Peyer's patch (tissue), 4 donors: ENCODE measurements around the gene KCTD1. TPM values are rescaled to one million over a fixed set of nuclear protein-coding genes. Genes with fewer than 3 reads are reported as not detected.

ENCODE experiments used
- DNase-seq, 3 donors: peaks; one replicate each; pipeline ENCODE4 v3.0.0-alpha.2; 2017 to 2019
- H3K27ac ChIP-seq, 4 donors: fragments of 200-600 bp; sonication (generic); one replicate each; pipeline ENCODE4 v1.5.1; 2016 to 2019
- H3K27me3 ChIP-seq, 2 donors: fragments of 200-600 bp; sonication (generic); one replicate each; pipeline ENCODE4 v1.5.1; 2019
- H3K36me3 ChIP-seq, 3 donors: fragments of 200-600 bp; sonication (generic); one replicate each; pipeline ENCODE4 v1.5.1; 2016 to 2019
- H3K4me1 ChIP-seq, 4 donors: fragments of 200-600 bp; sonication (generic); one replicate each; pipeline ENCODE4 v1.5.1; 2016 to 2019
- H3K4me3 ChIP-seq, 4 donors: fragments of 200-600 bp; sonication (generic); 1 replicate in 3 of 4; 2 replicates in 1 of 4; pipeline ENCODE4 v1.5.1; 2016 to 2019; ENCODE audit warnings: mild to moderate bottlenecking in 1 of 4
- H3K9me3 ChIP-seq, 4 donors: fragments of 200-600 bp; sonication (generic); one replicate each; pipeline ENCODE4 v1.5.1; 2016 to 2019; ENCODE audit warnings: mild to moderate bottlenecking in 1 of 4
- CTCF ChIP-seq, 6 experiments: fragments of 450-650 bp in 4 of 6; fragments of 200-600 bp in 2 of 6; sonication (generic) in 1 of 6; IDR thresholded peaks; one replicate each; pipeline ENCODE4 v1.5.1; 2017 to 2019; ENCODE audit warnings: antibody characterized with exemption in 6 of 6, mild to moderate bottlenecking in 3 of 6, moderate library complexity in 1 of 6
- POLR2A ChIP-seq, 2 donors: fragments of 450-650 bp; IDR thresholded peaks; one replicate each; pipeline ENCODE4 v1.5.1; 2017; ENCODE audit warnings: antibody characterized with exemption in 2 of 2, mild to moderate bottlenecking in 2 of 2, moderate library complexity in 2 of 2
- total RNA-seq, 4 donors: library from RNA; depleted of rRNA; stranded (reverse); fragments of >200 nt; gene quantifications; one replicate each; pipeline ENCODE4 v1.1.0, GENCODE V29; 2016

The KCTD1 gene
- total RNA-seq, 4 donors from 2014 or later: 2.5 to 6.3 (median 4.7) TPM

DNA sequence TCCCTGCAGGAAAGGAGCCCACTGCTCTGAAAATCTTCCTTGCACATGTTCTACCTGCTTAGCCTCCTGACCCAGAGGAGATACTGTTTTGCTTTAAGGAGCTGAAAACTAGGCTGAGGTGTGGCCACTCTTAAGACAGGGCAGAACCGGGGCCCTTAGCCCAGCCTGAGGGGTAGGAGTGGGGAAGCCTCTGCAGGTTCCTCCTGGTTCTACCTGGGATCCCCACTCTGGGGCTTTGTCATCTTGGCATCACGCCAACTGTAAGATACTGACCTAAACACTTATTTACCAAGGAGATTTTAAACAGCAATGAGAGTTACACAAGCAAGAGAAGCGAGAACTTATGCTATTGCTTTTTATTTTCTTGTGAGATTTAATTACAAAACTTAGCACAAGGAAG is 86.9 kb downstream of the KCTD1 start:
- Histone ChIP-seq H3K27me3 (no peaks in the 10 kb centered on the region), H3K36me3 (no peaks in the 10 kb centered on the region), H3K4me3 (no peak overlapping the region), H3K9me3 (no peaks in the 10 kb centered on the region), H3K4me1 (no peaks in the 10 kb centered on the region), H3K27ac (no peak overlapping the region)
- no peak for DNase-seq
- TF ChIP-seq POLR2A (IDR thresholded peaks at IDR 0.05) (no peak), CTCF (IDR thresholded peaks at IDR 0.05) (no peak)

DNA sequence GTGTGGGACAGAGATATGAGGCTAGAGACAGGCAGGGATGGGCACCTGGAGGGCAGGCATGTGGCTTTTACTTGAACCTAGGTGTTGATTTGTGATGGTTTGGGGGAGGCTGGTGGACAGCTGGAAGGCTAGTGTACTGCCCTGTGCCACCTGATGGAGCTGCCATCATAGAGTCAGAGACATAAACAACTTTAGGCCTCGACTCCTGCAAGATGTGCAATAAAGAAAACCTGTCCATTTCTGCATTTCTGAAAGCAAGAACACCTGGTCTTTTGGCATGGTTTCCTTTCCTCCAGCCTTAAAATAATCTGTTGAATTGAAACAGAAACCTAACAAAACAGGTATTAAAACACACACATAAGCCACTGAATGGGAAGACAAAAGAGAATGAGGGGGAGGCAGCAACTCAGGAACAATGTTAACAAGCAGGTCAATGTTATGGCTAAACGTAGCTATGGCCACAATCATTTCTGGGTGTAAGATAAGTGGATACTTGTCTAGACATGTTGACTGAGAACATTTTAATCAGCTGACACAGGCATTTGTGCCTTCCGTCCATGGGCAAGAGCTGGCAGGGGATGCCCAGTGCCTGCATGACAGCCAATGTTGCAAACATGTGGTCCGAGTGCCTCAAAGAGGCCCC is 87.8 kb downstream of the KCTD1 start:
- no peak for DNase-seq
- H3K4me3 ChIP-seq: no peak overlapping the region
- no peaks in the 10 kb centered on the region for H3K27me3 ChIP-seq
- H3K36me3 ChIP-seq: no peaks in the 10 kb centered on the region
- TF ChIP-seq CTCF (IDR thresholded peaks at IDR 0.05): no peak
- TF ChIP-seq POLR2A (IDR thresholded peaks at IDR 0.05): no peak
- H3K4me1 ChIP-seq: no peaks in the 10 kb centered on the region
- H3K27ac ChIP-seq: no peak overlapping the region
- H3K9me3 ChIP-seq: no peaks in the 10 kb centered on the region

GRCh38 chr18:26459884-26460283 is 88.5 kb downstream of the KCTD1 start:
- Histone ChIP-seq H3K4me1 (no peaks in the 10 kb centered on the region), H3K27me3 (no peaks in the 10 kb centered on the region), H3K9me3 (no peaks in the 10 kb centered on the region), H3K4me3 (no peak overlapping the region), H3K36me3 (no peaks in the 10 kb centered on the region), H3K27ac (no peak overlapping the region)
- DNase-seq: no peak
- TF ChIP-seq POLR2A (IDR thresholded peaks at IDR 0.05): no peak
- TF ChIP-seq CTCF (IDR thresholded peaks at IDR 0.05): no peak

DNA sequence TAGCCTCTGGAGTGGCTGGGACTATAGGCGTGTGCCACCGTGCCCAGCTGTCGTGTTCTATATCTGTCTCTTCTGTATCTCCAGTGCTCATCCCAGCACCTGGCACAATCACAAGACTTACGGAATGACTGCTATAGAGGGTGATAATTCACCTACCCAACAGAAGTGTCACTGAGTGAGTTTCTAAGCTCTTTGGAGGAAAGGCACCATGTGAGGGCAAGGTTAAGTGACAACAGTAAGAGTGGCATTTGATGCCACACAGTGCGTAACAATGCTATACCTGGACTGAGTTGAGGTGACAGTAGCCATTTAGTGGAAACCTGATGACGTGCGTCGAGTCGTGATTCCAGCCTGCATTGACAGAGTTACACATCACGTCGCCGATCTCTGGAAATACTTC is 89.0 kb downstream of the KCTD1 start:
- DNase-seq: no peak
- H3K27me3 ChIP-seq: no peaks in the 10 kb centered on the region
- no peaks in the 10 kb centered on the region for H3K9me3 ChIP-seq
- TF ChIP-seq POLR2A (IDR thresholded peaks at IDR 0.05) (no peak), CTCF (IDR thresholded peaks at IDR 0.05) (no peak)
- H3K4me1 ChIP-seq: no peaks in the 10 kb centered on the region
- H3K4me3 ChIP-seq: no peak overlapping the region
- H3K27ac ChIP-seq: no peak overlapping the region
- no peaks in the 10 kb centered on the region for H3K36me3 ChIP-seq

DNA sequence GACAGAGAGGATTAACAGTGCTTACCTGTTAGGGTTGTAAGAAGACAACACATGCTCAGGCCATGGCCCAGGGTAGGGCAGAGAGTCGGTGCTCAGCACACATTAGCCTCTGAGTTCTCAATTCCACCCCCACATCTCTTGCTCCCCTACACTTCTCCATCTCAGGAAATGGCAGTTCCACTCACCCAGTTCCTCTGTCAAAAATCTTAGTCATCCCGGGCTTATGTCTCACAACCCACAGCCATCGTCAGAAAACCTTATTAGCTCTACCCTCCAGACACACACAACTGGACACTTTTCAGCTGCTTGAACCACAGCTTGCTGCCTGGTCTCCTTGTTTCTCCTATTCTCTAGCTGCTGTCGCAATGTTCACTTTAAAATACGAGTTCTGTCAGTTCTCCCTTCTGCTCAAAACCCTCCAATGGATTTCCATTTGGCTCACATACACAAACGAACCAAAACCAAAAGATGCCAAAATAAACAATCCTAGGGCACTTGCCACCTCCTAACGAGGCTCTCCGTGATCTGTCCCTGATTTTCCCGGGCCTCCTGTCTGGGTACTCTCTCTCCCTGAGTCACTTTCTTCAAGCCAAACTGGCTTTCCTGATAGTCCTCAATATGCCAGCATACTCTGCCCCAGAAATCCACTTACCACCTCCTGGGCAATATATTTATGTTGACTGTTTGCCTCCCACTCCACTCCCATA is 89.7 kb downstream of the KCTD1 start:
- no peak for DNase-seq
- H3K27ac ChIP-seq: no peak overlapping the region
- no peak overlapping the region for H3K4me3 ChIP-seq
- no peaks in the 10 kb centered on the region for H3K27me3 ChIP-seq
- no peak for TF ChIP-seq POLR2A (IDR thresholded peaks at IDR 0.05)
- TF ChIP-seq CTCF (IDR thresholded peaks at IDR 0.05): no peak
- no peaks in the 10 kb centered on the region for H3K9me3 ChIP-seq
- H3K36me3 ChIP-seq: no peaks in the 10 kb centered on the region
- no peaks in the 10 kb centered on the region for H3K4me1 ChIP-seq
